K562 (cell line): Measurements from ENCODE around the gene RNLS. TPM values are rescaled to one million over a fixed set of nuclear protein-coding genes. Genes with fewer than 3 reads are reported as not detected.

Experiments
- ATAC-seq: fragments of 200-7000 bp; cut with Tn5 transposase; 3 replicates; pipeline ENCODE4 v1.9.1; 2020; ENCODE audit warnings: moderate library complexity
- BruUV-seq: library from RNA; stranded (reverse); fragments of 400-500 nt; replicated peaks from 2 replicates; lab custom pipeline; 2021; lab: Mats Ljungman, UMichigan
- CTCF ChIA-PET: fragments of 300-600 bp; formaldehyde crosslinking; extraction: SDS; loops from one replicate; lab custom pipeline; 2021; ENCODE audit warnings: low intra/inter-chr PET ratio; lab: Yijun Ruan, JAX
- POLR2A ChIA-PET: fragments of 300-600, 350-650 bp; sonication (Branson Sonifier 250); formaldehyde crosslinking; extraction: SDS; loops from one replicate; lab custom pipeline; 2021; ENCODE audit warnings: antibody characterized with exemption, inconsistent platforms; lab: Yijun Ruan, JAX
- DNase-seq, 4 experiments: peaks; one replicate each; pipeline versions ENCODE4 v3.0.0 to v3.0.0-alpha.2; 2011 to 2018; ENCODE audit warnings: low spot score in 3 of 4, mixed read lengths in 3 of 4; ENCODE audit errors: extremely low read depth in 1 of 4
- FAIRE-seq: peaks from 2 replicates; lab custom pipeline; 2011; peaks lifted over from hg19 to GRCh38; lab: Jason Lieb, UNC
- H2AFZ ChIP-seq: 2 replicates; pipeline ENCODE4 v1.6.0; 2011; ENCODE audit warnings: low read depth, low read length, control low read depth, inconsistent platforms
- H3K27ac ChIP-seq: fragments of 200-600 bp; 3 replicates; pipeline ENCODE4 v1.8.0; 2011; ENCODE audit warnings: low read depth, mild to moderate bottlenecking, control low read depth, inconsistent platforms, low read length, moderate library complexity, mixed read lengths; ENCODE audit errors: extremely low read depth
- H3K27me3 ChIP-seq, 2 experiments: fragments of 300-600 bp in 1 of 2; 2 replicates in 1 of 2; 3 replicates in 1 of 2; pipeline versions ENCODE4 v1.6.0 to v1.8.0; 2011; ENCODE audit warnings: inconsistent platforms in 2 of 2, low read length in 2 of 2, mild to moderate bottlenecking in 1 of 2, mixed read lengths in 1 of 2, moderate library complexity in 1 of 2; ENCODE audit not compliant: control insufficient read depth in 2 of 2, insufficient read depth in 2 of 2
- H3K36me3 ChIP-seq: fragments of 300-600 bp; 3 replicates; pipeline ENCODE4 v1.8.0; 2011; ENCODE audit warnings: mild to moderate bottlenecking, low read length, inconsistent platforms; ENCODE audit not compliant: control insufficient read depth, insufficient read depth
- H3K4me1 ChIP-seq, 2 experiments: fragments of 200-600 bp in 1 of 2; replicated peaks in 1 of 2; 2 replicates in 1 of 2; 3 replicates in 1 of 2; pipeline versions ENCODE4 v1.5.1 to v1.8.0; 2011; ENCODE audit warnings: inconsistent platforms in 2 of 2, low read length in 2 of 2, mild to moderate bottlenecking in 1 of 2, mixed read lengths in 1 of 2, moderate library complexity in 1 of 2; ENCODE audit not compliant: control insufficient read depth in 2 of 2, insufficient read depth in 2 of 2
- H3K4me2 ChIP-seq: 2 replicates; pipeline ENCODE4 v1.6.1; 2011; ENCODE audit warnings: low read length, control low read depth, inconsistent platforms, mixed read lengths; ENCODE audit not compliant: insufficient read depth
- H3K4me3 ChIP-seq: fragments of 200-600 bp; sonication (generic), shearing (Covaris generic); 2 replicates; pipeline ENCODE4 v1.5.1; 2016; ENCODE audit warnings: control low read depth, inconsistent platforms
- H3K79me2 ChIP-seq: fragments of 200-600 bp; 3 replicates; pipeline ENCODE4 v1.8.0; 2011; ENCODE audit warnings: low read length, inconsistent platforms; ENCODE audit not compliant: control insufficient read depth, insufficient read depth
- H3K9ac ChIP-seq, 2 experiments: 2 replicates each; pipeline versions ENCODE4 v1.6.0 to v1.6.1; 2011; ENCODE audit warnings: low read depth in 2 of 2, low read length in 2 of 2, control low read depth in 1 of 2, inconsistent platforms in 1 of 2, mild to moderate bottlenecking in 1 of 2, mixed read lengths in 1 of 2; ENCODE audit not compliant: insufficient read depth in 1 of 2
- H3K9me1 ChIP-seq: one replicate; pipeline ENCODE4 v1.6.0; 2011; ENCODE audit warnings: inconsistent platforms, mild to moderate bottlenecking, low read length, moderate library complexity; ENCODE audit not compliant: control insufficient read depth, insufficient read depth
- H3K9me3 ChIP-seq: replicated peaks from 2 replicates; pipeline ENCODE4 v1.5.1; 2011; ENCODE audit warnings: low read depth, low read length, inconsistent platforms; ENCODE audit not compliant: control insufficient read depth, insufficient read depth
- H4K20me1 ChIP-seq: replicated peaks from 2 replicates; pipeline ENCODE4 v1.6.1; 2011; ENCODE audit warnings: low read length, inconsistent platforms, mixed read lengths; ENCODE audit not compliant: control insufficient read depth, insufficient read depth
- ETS2 ChIP-seq: IDR thresholded peaks from 2 replicates; pipeline ENCODE4 v1.6.1; 2016; ENCODE audit warnings: borderline replicate concordance, missing genetic modification characterization, mild to moderate bottlenecking, moderate library complexity, missing compliant biosample characterization; ENCODE audit not compliant: poor library complexity, severe bottlenecking
- HDAC3 ChIP-seq: fragments of 450-650 bp; IDR thresholded peaks from 2 replicates; pipeline ENCODE4 v1.6.1; 2018; ENCODE audit warnings: borderline replicate concordance, mild to moderate bottlenecking, moderate library complexity; ENCODE audit not compliant: partially characterized antibody
- IFI16 ChIP-seq: fragments of 250-450 bp; sonication (Bioruptor Pico); IDR thresholded peaks from 2 replicates; pipeline ENCODE4 v2.1.2; 2022; ENCODE audit warnings: mild to moderate bottlenecking, inconsistent platforms
- NFE2L1 ChIP-seq: fragments of 450-650 bp; IDR thresholded peaks from 2 replicates; pipeline ENCODE4 v1.6.1; 2016; ENCODE audit warnings: missing genetic modification characterization, low read depth, mild to moderate bottlenecking, missing compliant biosample characterization, moderate library complexity, borderline replicate concordance
- POU5F1 ChIP-seq: fragments of 150-350 bp; IDR thresholded peaks from 2 replicates; pipeline ENCODE4 v1.6.1; 2014; ENCODE audit warnings: borderline replicate concordance, low read length, low read depth, mild to moderate bottlenecking; ENCODE audit not compliant: partially characterized antibody
- SLC30A9 ChIP-seq: fragments of 250-450 bp; sonication (Bioruptor Pico); IDR thresholded peaks from 2 replicates; pipeline ENCODE4 v1.8.0; 2022; ENCODE audit warnings: mild to moderate bottlenecking, moderate library complexity
- SRF ChIP-seq, 2 experiments: fragments of 250-450, 450-650 bp in 1 of 2; sonication (Bioruptor Pico) in 1 of 2; sonication (generic) in 1 of 2; formaldehyde crosslinking; IDR thresholded peaks; 2 replicates each; pipeline versions ENCODE4 v1.5.0 to v1.5.1; 2020 to 2022; ENCODE audit warnings: mild to moderate bottlenecking in 1 of 2, missing genetic modification reagents in 1 of 2
- ZNF707 ChIP-seq: fragments of 250-450 bp; sonication (Bioruptor Pico); conservative IDR thresholded peaks from 2 replicates; pipeline ENCODE4 v1.8.0; 2022; ENCODE audit warnings: inconsistent platforms, mild to moderate bottlenecking, moderate library complexity
- ZNF717 ChIP-seq: fragments of 250-450 bp; sonication (Bioruptor Pico); IDR thresholded peaks from 2 replicates; pipeline ENCODE4 v1.5.0; 2021
- WGBS: fragments of 100-300 bp; shearing (Covaris generic); methylation state at CpG from one replicate; pipeline ENCODE4 v1.1.6; 2016; ENCODE audit warnings: low coverage, mixed read lengths; ENCODE audit not compliant: insufficient coverage; ENCODE audit errors: missing lambda C conversion rate; 5-methylcytosine and 5-hydroxymethylcytosine counted together
- in situ Hi-C: fragments of 300-500 bp; cut with MboI; formaldehyde crosslinking; loops from 4 replicates; pipeline ENCODE4 v1.15.0; 2018; ENCODE audit warnings: inconsistent platforms, mixed read lengths
- intact Hi-C: fragments of 100-400 bp; cut with micrococcal nuclease; formaldehyde crosslinking; loops from 2 replicates; pipeline ENCODE4 v1.14.2; 2022
- polyA plus RNA-seq, 8 experiments: library from polyadenylated mRNA; depleted of rRNA in 4 of 8; stranded (reverse) in 5 of 8; unstranded in 3 of 8; fragments of >200 nt; fragmentation: Nextera tagmentation in 2 of 8; fragmentation: Illumina TruSeq in 1 of 8; extraction: Ambion mirVana in 2 of 8; extraction: Trizol in 1 of 8; gene quantifications; 2 replicates each; pipeline versions ENCODE4 v1.2.1 to v1.2.3, GENCODE V29; 2011 to 2014; ENCODE audit warnings: inconsistent platforms in 1 of 8, missing spikeins in 1 of 8
- total RNA-seq, 7 experiments: library from RNA; depleted of rRNA in 6 of 7; stranded (reverse); fragments of >200 nt in 6 of 7; fragmentation: Illumina TruSeq in 2 of 7; extraction: Trizol in 2 of 7; gene quantifications; 2 replicates each; pipeline versions ENCODE4 v1.2.1 to v1.2.3, GENCODE V29; 2011 to 2021; ENCODE audit warnings: low replicate concordance in 1 of 7
- TF ChIP-seq, protein P1 (sequence below): fragments of 250-450 bp; sonication (Bioruptor Pico); IDR thresholded peaks from 2 replicates; pipeline ENCODE4 v1.5.0; 2021; ENCODE audit warnings: mild to moderate bottlenecking, moderate library complexity
- TF ChIP-seq, protein P2 (sequence below): fragments of 450-650 bp; IDR thresholded peaks from one replicate; pipeline ENCODE4 v1.6.1; 2018; ENCODE audit warnings: mild to moderate bottlenecking, moderate library complexity; ENCODE audit not compliant: partially characterized antibody
- TF ChIP-seq, protein P3 (sequence below): IDR thresholded peaks from 2 replicates; pipeline ENCODE4 v1.6.1; 2011; ENCODE audit warnings: borderline replicate concordance, low read depth, mild to moderate bottlenecking, moderate library complexity, low read length; ENCODE audit not compliant: insufficient read depth, poor library complexity, severe bottlenecking

RNLS gene
- total and polyA plus RNA-seq, 9 of the 15 experiments (the other 6 are each of a cell fraction or from before 2014, with no cell fraction given) = 0.14 to 0.72 (median 0.41) TPM; not detected in 3

DNA sequence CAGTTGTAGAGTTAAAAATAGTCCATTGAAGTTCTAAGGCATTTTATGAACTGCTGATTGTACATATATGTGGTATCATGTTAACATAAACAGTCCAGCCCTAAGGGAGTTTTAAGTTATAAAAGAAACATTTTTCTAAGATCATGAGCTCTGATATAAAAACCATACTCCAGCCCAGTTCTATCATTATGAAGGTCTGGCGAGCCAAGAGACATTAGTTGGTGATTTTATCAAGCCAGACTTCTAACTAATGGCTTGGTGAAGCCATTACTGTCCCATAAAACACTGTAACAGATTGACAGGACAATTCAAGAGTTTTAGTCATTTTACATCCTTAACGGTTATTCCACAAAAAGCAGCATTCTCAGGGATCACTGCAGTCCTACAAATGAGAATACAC lies 221.6 kb downstream of the RNLS start:
- Histone ChIP-seq H3K9me3 (no peaks in the 10 kb centered on the region), H3K27ac (no peak overlapping the region), H3K9me1 (no peaks in the 10 kb centered on the region), H3K27me3 (no peaks in the 10 kb centered on the region), H3K4me1 (no peaks in the 10 kb centered on the region), H3K4me2 (no peak overlapping the region), H3K36me3 (no peaks in the 10 kb centered on the region), H3K9ac (no peak overlapping the region), H4K20me1 (no peaks in the 10 kb centered on the region), H2AFZ (no peak overlapping the region), H3K4me3 (no peak overlapping the region), H3K79me2 (no peaks in the 10 kb centered on the region)
- BruUV-seq = no TSS peak
- DNase-seq (no peak), FAIRE-seq (no peak), ATAC-seq (no peak)
- intact Hi-C loops (no loop called here), in situ Hi-C loops (no loop called here)
- 0% methylated on average over 2 of the region's 2 CpGs for WGBS
- ChIA-PET POLR2A (no interaction called here), CTCF (no interaction called here)
- TF ChIP-seq SRF (CRISPR knock-in tag; IDR thresholded peaks at IDR 0.05) (no peak), NFE2L1 (tag) (no peak), ZNF707 (CRISPR knock-in tag) (no peak), ETS2 (tag) (no peak), ZNF717 (no peak), SLC30A9 (CRISPR knock-in tag) (no peak), POU5F1 (no peak), IFI16 (no peak), HDAC3 (no peak)
- TF ChIP-seq, protein P1, sequence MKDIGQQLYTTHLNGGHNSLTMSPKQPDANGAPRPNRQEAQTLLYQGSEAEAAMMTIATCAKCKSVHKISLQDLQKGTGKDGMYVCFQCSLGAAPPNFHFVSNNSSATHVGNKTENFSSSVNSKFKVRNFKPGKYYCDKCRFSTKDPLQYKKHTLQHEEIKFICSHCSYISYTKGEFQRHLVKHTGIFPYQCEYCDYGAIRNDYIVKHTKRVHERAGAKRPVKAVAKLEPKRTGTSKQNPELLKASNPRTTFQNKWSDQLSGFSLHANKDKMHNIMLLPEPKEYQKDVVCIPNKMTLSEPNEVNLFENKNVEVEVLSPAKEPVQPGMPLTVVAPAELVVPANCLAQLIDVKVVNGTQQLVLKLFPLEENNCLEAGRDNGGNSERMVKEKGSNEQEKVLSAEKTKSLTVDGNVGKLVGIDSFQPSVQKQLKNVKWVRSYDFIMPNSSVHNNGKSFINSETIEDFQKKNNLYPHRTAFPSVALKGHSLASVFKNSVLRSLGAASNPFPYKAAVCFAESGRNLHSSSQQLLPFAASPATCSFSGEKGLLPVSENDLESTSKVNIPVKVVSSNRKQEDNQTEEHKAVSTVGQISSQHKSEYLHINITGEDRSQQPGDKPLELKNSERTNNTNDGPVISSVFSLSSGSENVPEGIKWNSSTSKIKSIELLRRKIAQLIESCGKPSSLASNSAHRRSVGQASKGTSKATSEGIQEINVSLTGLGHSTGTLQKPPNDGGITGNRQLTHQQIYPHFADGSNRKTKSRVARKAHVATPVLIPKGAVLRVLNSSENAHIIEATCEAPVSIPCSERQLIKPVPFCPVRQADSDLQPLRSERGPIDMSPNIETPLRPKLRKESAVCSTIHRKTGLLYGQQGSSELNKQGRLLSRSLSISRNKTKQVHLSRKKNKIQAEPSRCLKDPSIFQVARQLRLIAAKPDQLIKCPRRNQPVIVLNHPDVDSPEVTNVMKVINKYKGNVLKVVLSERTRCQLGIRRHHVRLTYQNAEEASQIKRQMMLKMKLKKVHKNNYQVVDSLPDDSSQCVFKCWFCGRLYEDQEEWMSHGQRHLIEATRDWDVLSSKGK (CRISPR knock-in tag) = no peak
- TF ChIP-seq, protein P2, sequence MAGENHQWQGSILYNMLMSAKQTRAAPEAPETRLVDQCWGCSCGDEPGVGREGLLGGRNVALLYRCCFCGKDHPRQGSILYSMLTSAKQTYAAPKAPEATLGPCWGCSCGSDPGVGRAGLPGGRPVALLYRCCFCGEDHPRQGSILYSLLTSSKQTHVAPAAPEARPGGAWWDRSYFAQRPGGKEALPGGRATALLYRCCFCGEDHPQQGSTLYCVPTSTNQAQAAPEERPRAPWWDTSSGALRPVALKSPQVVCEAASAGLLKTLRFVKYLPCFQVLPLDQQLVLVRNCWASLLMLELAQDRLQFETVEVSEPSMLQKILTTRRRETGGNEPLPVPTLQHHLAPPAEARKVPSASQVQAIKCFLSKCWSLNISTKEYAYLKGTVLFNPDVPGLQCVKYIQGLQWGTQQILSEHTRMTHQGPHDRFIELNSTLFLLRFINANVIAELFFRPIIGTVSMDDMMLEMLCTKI = no peak
- TF ChIP-seq, protein P3, sequence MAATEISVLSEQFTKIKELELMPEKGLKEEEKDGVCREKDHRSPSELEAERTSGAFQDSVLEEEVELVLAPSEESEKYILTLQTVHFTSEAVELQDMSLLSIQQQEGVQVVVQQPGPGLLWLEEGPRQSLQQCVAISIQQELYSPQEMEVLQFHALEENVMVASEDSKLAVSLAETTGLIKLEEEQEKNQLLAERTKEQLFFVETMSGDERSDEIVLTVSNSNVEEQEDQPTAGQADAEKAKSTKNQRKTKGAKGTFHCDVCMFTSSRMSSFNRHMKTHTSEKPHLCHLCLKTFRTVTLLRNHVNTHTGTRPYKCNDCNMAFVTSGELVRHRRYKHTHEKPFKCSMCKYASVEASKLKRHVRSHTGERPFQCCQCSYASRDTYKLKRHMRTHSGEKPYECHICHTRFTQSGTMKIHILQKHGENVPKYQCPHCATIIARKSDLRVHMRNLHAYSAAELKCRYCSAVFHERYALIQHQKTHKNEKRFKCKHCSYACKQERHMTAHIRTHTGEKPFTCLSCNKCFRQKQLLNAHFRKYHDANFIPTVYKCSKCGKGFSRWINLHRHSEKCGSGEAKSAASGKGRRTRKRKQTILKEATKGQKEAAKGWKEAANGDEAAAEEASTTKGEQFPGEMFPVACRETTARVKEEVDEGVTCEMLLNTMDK = no peak
